Neural cell (in vitro differentiated cells): Measurements from ENCODE around the gene C3orf85. TPM values are rescaled to one million over a fixed set of nuclear protein-coding genes. Genes with fewer than 3 reads are reported as not detected.

Source experiments
- H2AFZ ChIP-seq: fragments of 200-600, 300-800 bp; sonication (generic), shearing (Covaris generic); 2 replicates; pipeline ENCODE4 v1.6.0; 2014; ENCODE audit warnings: low read depth, mild to moderate bottlenecking, antibody characterized with exemption, low read length, moderate library complexity
- H3F3A ChIP-seq: fragments of 200-600 bp; shearing (Covaris generic); 2 replicates; pipeline ENCODE4 v1.6.1; 2016; ENCODE audit warnings: mild to moderate bottlenecking, moderate library complexity, mixed read lengths, antibody characterized with exemption, low read length; ENCODE audit not compliant: insufficient read depth, poor library complexity, severe bottlenecking
- H3K27ac ChIP-seq: fragments of 200-600, 300-800 bp; sonication (generic), shearing (Covaris generic); 2 replicates; pipeline ENCODE4 v1.5.1; 2014; ENCODE audit warnings: mild to moderate bottlenecking, low read length, moderate library complexity
- H3K27me3 ChIP-seq: fragments of 300-800, 200-600 bp; sonication (generic), shearing (Covaris generic); 2 replicates; pipeline ENCODE4 v1.6.0; 2014; ENCODE audit warnings: mild to moderate bottlenecking, low read depth, low read length, moderate library complexity; ENCODE audit not compliant: insufficient read depth
- H3K36me3 ChIP-seq: fragments of 300-800, 200-600 bp; sonication (generic), shearing (Covaris generic); 2 replicates; pipeline ENCODE4 v1.5.1; 2014; ENCODE audit warnings: mild to moderate bottlenecking, antibody characterized with exemption, low read length, moderate library complexity; ENCODE audit not compliant: insufficient read depth
- H3K4me2 ChIP-seq: fragments of 300-800, 200-600 bp; sonication (generic), shearing (Covaris generic); 2 replicates; pipeline ENCODE4 v1.6.0; 2014; ENCODE audit warnings: mild to moderate bottlenecking, low read length
- H3K4me3 ChIP-seq: fragments of 300-800, 200-600 bp; sonication (generic), shearing (Covaris generic); 2 replicates; pipeline ENCODE4 v1.5.1; 2014; ENCODE audit warnings: mild to moderate bottlenecking, low read length, moderate library complexity
- H3K79me2 ChIP-seq: fragments of 200-600 bp; shearing (Covaris generic); replicated peaks from 2 replicates; pipeline ENCODE4 v1.6.0; 2014; ENCODE audit warnings: mild to moderate bottlenecking, low read length, moderate library complexity; ENCODE audit not compliant: insufficient read depth
- H3K9ac ChIP-seq: fragments of 300-800, 200-600 bp; sonication (generic), shearing (Covaris generic); 2 replicates; pipeline ENCODE4 v1.6.1; 2016; ENCODE audit warnings: mild to moderate bottlenecking, low read length, mixed read lengths
- H3K9me2 ChIP-seq: fragments of 200-600 bp; shearing (Covaris generic); 2 replicates; pipeline ENCODE4 v1.6.1; 2016; ENCODE audit warnings: mild to moderate bottlenecking, low read length, mixed read lengths; ENCODE audit not compliant: insufficient read depth
- H3K9me3 ChIP-seq: fragments of 200-600, 300-800 bp; sonication (generic), shearing (Covaris generic); 2 replicates; pipeline ENCODE4 v1.6.1; 2016; ENCODE audit warnings: mild to moderate bottlenecking, mixed run types, low read length, moderate library complexity, mixed read lengths
- H4K20me1 ChIP-seq: fragments of 200-600 bp; shearing (Covaris generic); 2 replicates; pipeline ENCODE4 v1.6.1; 2016; ENCODE audit warnings: mild to moderate bottlenecking, mixed run types; ENCODE audit not compliant: insufficient read depth
- EP300 ChIP-seq: fragments of 450-650 bp; conservative IDR thresholded peaks from 2 replicates; pipeline ENCODE4 v1.6.1; 2014; ENCODE audit warnings: antibody characterized with exemption, mild to moderate bottlenecking, moderate library complexity; ENCODE audit not compliant: poor library complexity, severe bottlenecking
- EZH2 ChIP-seq: fragments of 200-600, 300-800 bp; shearing (Covaris generic), sonication (generic); IDR thresholded peaks from 2 replicates; pipeline ENCODE4 v1.6.1; 2014; ENCODE audit warnings: antibody characterized with exemption, low read length, borderline replicate concordance, mild to moderate bottlenecking; ENCODE audit not compliant: insufficient read depth, poor library complexity, severe bottlenecking
- MXI1 ChIP-seq: fragments of 450-650 bp; conservative IDR thresholded peaks from 2 replicates; pipeline ENCODE4 v1.6.1; 2014; ENCODE audit warnings: antibody characterized with exemption, mild to moderate bottlenecking; ENCODE audit not compliant: poor library complexity, severe bottlenecking
- POLR2AphosphoS5 ChIP-seq: IDR thresholded peaks from 2 replicates; pipeline ENCODE4 v1.6.1; 2012
- RAD21 ChIP-seq: fragments of 450-650 bp; conservative IDR thresholded peaks from 2 replicates; pipeline ENCODE4 v1.6.1; 2014; ENCODE audit warnings: antibody characterized with exemption, mild to moderate bottlenecking, moderate library complexity
- SMC3 ChIP-seq: fragments of 450-650 bp; conservative IDR thresholded peaks from 2 replicates; pipeline ENCODE4 v1.6.1; 2014; ENCODE audit warnings: antibody characterized with exemption, mild to moderate bottlenecking, moderate library complexity; ENCODE audit not compliant: poor library complexity
- TAF1 ChIP-seq: IDR thresholded peaks from 2 replicates; pipeline ENCODE4 v1.6.1; 2012; ENCODE audit warnings: low read depth
- polyA plus RNA-seq: library from polyadenylated mRNA; depleted of rRNA; stranded (reverse); fragments of >200 nt; gene quantifications from 2 replicates; pipeline ENCODE4 v1.2.3, GENCODE V29; 2014
- TF ChIP-seq, protein P1 (sequence below): IDR thresholded peaks from 2 replicates; pipeline ENCODE4 v1.6.1; 2012; ENCODE audit warnings: borderline replicate concordance
- TF ChIP-seq, protein P2 (sequence below): fragments of 450-650 bp; IDR thresholded peaks from 2 replicates; pipeline ENCODE4 v1.5.1; 2014; ENCODE audit warnings: antibody characterized with exemption, mild to moderate bottlenecking, moderate library complexity; ENCODE audit not compliant: poor library complexity, severe bottlenecking

The C3orf85 gene
- polyA plus RNA-seq, 1 donor from 2014 or later, result not detected

DNA sequence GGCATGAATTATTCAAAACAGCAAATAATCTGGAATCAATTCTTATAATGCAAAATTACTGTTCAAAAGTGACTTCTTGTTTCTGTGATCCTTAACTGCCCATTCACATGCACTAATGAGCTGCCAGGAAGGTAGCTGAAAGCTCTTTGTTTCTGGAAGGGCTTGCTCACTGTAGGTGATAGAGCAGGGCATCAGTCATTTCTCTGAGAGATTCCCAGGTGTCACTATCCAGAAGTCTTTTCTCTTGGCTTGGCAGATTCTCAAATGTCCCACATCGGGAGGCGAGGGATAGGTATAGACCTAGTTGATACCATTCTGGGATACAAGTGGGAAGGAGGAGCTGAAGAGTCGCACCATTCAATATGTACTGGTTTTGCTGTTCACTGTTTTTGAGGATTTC lies 35.0 kb downstream of the C3orf85 start:
- H3K4me2 ChIP-seq, result no peak overlapping the region
- no peak overlapping the region for H3K9ac ChIP-seq
- peaks cover 4% of the 10 kb centered on the region for H3F3A ChIP-seq
- no peaks in the 10 kb centered on the region for H3K27me3 ChIP-seq
- H3K79me2 ChIP-seq, result no peaks in the 10 kb centered on the region
- H3K4me3 ChIP-seq, result no peak overlapping the region
- H4K20me1 ChIP-seq, result no peaks in the 10 kb centered on the region
- H3K36me3 ChIP-seq, result no peaks in the 10 kb centered on the region
- TF ChIP-seq, protein P1, sequence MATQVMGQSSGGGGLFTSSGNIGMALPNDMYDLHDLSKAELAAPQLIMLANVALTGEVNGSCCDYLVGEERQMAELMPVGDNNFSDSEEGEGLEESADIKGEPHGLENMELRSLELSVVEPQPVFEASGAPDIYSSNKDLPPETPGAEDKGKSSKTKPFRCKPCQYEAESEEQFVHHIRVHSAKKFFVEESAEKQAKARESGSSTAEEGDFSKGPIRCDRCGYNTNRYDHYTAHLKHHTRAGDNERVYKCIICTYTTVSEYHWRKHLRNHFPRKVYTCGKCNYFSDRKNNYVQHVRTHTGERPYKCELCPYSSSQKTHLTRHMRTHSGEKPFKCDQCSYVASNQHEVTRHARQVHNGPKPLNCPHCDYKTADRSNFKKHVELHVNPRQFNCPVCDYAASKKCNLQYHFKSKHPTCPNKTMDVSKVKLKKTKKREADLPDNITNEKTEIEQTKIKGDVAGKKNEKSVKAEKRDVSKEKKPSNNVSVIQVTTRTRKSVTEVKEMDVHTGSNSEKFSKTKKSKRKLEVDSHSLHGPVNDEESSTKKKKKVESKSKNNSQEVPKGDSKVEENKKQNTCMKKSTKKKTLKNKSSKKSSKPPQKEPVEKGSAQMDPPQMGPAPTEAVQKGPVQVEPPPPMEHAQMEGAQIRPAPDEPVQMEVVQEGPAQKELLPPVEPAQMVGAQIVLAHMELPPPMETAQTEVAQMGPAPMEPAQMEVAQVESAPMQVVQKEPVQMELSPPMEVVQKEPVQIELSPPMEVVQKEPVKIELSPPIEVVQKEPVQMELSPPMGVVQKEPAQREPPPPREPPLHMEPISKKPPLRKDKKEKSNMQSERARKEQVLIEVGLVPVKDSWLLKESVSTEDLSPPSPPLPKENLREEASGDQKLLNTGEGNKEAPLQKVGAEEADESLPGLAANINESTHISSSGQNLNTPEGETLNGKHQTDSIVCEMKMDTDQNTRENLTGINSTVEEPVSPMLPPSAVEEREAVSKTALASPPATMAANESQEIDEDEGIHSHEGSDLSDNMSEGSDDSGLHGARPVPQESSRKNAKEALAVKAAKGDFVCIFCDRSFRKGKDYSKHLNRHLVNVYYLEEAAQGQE, result no peak
- TF ChIP-seq POLR2AphosphoS5 (no peak), SMC3 (no peak), EZH2 (no peak), MXI1 (no peak), RAD21 (no peak), TAF1 (no peak), EP300 (no peak)
- TF ChIP-seq, protein P2, sequence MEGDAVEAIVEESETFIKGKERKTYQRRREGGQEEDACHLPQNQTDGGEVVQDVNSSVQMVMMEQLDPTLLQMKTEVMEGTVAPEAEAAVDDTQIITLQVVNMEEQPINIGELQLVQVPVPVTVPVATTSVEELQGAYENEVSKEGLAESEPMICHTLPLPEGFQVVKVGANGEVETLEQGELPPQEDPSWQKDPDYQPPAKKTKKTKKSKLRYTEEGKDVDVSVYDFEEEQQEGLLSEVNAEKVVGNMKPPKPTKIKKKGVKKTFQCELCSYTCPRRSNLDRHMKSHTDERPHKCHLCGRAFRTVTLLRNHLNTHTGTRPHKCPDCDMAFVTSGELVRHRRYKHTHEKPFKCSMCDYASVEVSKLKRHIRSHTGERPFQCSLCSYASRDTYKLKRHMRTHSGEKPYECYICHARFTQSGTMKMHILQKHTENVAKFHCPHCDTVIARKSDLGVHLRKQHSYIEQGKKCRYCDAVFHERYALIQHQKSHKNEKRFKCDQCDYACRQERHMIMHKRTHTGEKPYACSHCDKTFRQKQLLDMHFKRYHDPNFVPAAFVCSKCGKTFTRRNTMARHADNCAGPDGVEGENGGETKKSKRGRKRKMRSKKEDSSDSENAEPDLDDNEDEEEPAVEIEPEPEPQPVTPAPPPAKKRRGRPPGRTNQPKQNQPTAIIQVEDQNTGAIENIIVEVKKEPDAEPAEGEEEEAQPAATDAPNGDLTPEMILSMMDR, result no peak
- H2AFZ ChIP-seq, result no peak overlapping the region
- no peaks in the 10 kb centered on the region for H3K9me3 ChIP-seq
- H3K27ac ChIP-seq, result no peak overlapping the region
- H3K9me2 ChIP-seq, result no peaks in the 10 kb centered on the region

DNA sequence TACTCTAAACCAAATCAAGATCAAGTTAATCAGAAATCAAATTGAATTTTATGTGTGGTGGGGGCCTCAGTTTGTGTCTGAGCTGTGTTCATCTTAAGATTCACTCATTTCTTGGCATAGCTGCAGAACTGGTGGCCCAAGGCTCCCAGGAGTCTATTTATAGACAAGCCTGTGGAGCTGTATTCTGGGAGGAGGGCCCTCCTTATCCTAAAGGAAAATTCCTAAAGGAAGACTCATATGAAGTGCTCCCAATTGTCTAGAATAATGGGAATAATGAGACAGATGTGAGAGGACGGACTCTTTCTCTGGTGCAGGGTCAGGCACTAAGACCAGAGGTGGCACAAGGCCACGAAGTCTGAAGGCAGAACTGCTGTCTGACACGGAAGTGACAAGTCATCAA lies 38.9 kb downstream of the C3orf85 start:
- no peak overlapping the region for H3K27ac ChIP-seq
- no peak overlapping the region for H3K9ac ChIP-seq
- H3K9me3 ChIP-seq, result no peaks in the 10 kb centered on the region
- no peak overlapping the region for H3K4me3 ChIP-seq
- no peaks in the 10 kb centered on the region for H4K20me1 ChIP-seq
- no peaks in the 10 kb centered on the region for H3K9me2 ChIP-seq
- H2AFZ ChIP-seq, result no peak overlapping the region
- H3K36me3 ChIP-seq, result no peaks in the 10 kb centered on the region
- H3K79me2 ChIP-seq, result no peaks in the 10 kb centered on the region
- no peak for TF ChIP-seq EZH2
- TF ChIP-seq EP300, result no peak
- TF ChIP-seq, protein P1, result no peak
- TF ChIP-seq, protein P2, result no peak
- TF ChIP-seq POLR2AphosphoS5, result no peak
- TF ChIP-seq SMC3, result no peak
- TF ChIP-seq MXI1, result no peak
- no peak for TF ChIP-seq RAD21
- TF ChIP-seq TAF1, result no peak
- H3K4me2 ChIP-seq, result no peak overlapping the region
- H3F3A ChIP-seq, result no peaks in the 10 kb centered on the region
- H3K27me3 ChIP-seq, result no peaks in the 10 kb centered on the region
